ENCODE results near the gene FAM20B. TPM values are rescaled to one million over a fixed set of nuclear protein-coding genes. Genes with fewer than 3 reads are reported as not detected.
"Not testable (repeated sequence)": the region's sequence is repeated elsewhere in the genome, so short reads cannot be mapped to it uniquely, and the experiment has no call there.

The FAM20B gene
- total RNA-seq, 1 experiment from 2014 or later, result 35.4 TPM

- no peak for DNase-seq
- H2BK12ac ChIP-seq (ENCODE audit: insufficient read length, low read depth, low read length), result no peak overlapping the region
- H3K79me2 ChIP-seq (ENCODE audit: insufficient read depth, low read length), result no peaks in the 10 kb centered on the region
- H3K9me3 Mint-ChIP-seq, result no peaks in the 10 kb centered on the region; a peak in 1 of 5 replicates
- H2AK5ac ChIP-seq (ENCODE audit: insufficient read length, low read length), result no peak overlapping the region
- H3K4me2 ChIP-seq (ENCODE audit: insufficient read depth, insufficient read length, low read length), result no peak overlapping the region
- no peak overlapping the region for H4K8ac ChIP-seq (replicated peaks; ENCODE audit: insufficient read length, low read depth, low read length)
- H2BK15ac ChIP-seq (ENCODE audit: low read depth, low read length), result no peak overlapping the region
- H4K5ac ChIP-seq (ENCODE audit: insufficient read length, low read depth, low read length), result no peak overlapping the region
- no peak overlapping the region for H3K14ac ChIP-seq (ENCODE audit: insufficient read depth, low read length)
- H3K27me3 Mint-ChIP-seq (ENCODE audit: low read depth), result peaks cover 1% of the 10 kb centered on the region
- no peak overlapping the region for H2BK5ac ChIP-seq (ENCODE audit: insufficient read length, low read length)
- H3K4me1 ChIP-seq (ENCODE audit: insufficient read depth, low read length), result no peaks in the 10 kb centered on the region
- no peak overlapping the region for H3K27ac ChIP-seq (ENCODE audit: insufficient read length, low read depth, low read length)
- no peak overlapping the region for H4K91ac ChIP-seq (ENCODE audit: insufficient read length, low read depth, low read length)
- H4K20me1 ChIP-seq (ENCODE audit: control insufficient read depth, insufficient read depth, insufficient read length), result no peaks in the 10 kb centered on the region
- H3K23me2 ChIP-seq (ENCODE audit: insufficient read length, low read depth, low read length, poor library complexity, severe bottlenecking), result no peaks in the 10 kb centered on the region
- no peak overlapping the region for H2BK120ac ChIP-seq (ENCODE audit: low read depth, low read length, poor library complexity, severe bottlenecking)
- no peak overlapping the region for H3K56ac ChIP-seq (ENCODE audit: insufficient read length, low read depth, low read length)
- H3K79me1 ChIP-seq (ENCODE audit: insufficient read depth, low read depth, low read length, poor library complexity, severe bottlenecking), result no peaks in the 10 kb centered on the region
- H2BK20ac ChIP-seq (ENCODE audit: low read depth, low read length, poor library complexity, severe bottlenecking), result no peak overlapping the region
- H3K27me3 ChIP-seq (ENCODE audit: insufficient read depth, low read length), result no peaks in the 10 kb centered on the region
- H3K9ac ChIP-seq (ENCODE audit: extremely low read depth, insufficient read length, low read length), result no peak overlapping the region
- H3K4me3 Mint-ChIP-seq, result no peak overlapping the region
- no peaks in the 10 kb centered on the region; a peak in 1 of 7 replicates for H3K36me3 Mint-ChIP-seq (ENCODE audit: insufficient read depth in 1 of 3, low read depth in 3 of 3)
- no peak overlapping the region for H3K18ac ChIP-seq (ENCODE audit: insufficient read length, low read depth, low read length)
- TF ChIP-seq CTCF (conservative IDR thresholded peaks at IDR 0.05), result no peak
- no peak overlapping the region for H3K27ac Mint-ChIP-seq
- peaks cover 8 to 19% of the 10 kb centered on the region in 2 experiments for H3K4me1 Mint-ChIP-seq
- H3K9me3 ChIP-seq (ENCODE audit: control insufficient read depth, low read depth, low read length), result no peaks in the 10 kb centered on the region
- H2AFZ ChIP-seq (ENCODE audit: low read length), result no peak overlapping the region
- WGBS (ENCODE audit: extremely low coverage, insufficient read length, low lambda C conversion rate), result no CpG with 5 or more reads among the region's 1 CpG
- no peak overlapping the region for H3K4ac ChIP-seq (ENCODE audit: low read depth, low read length)
- H3T11ph ChIP-seq (ENCODE audit: low read length), result no peak overlapping the region
- H3K23ac ChIP-seq (ENCODE audit: insufficient read length, low read depth, low read length), result no peak overlapping the region
These were observed 24.2 kb upstream of the FAM20B start for GRCh38 chr1:179001451-179001850.

- H3K18ac ChIP-seq (ENCODE audit: insufficient read length, low read depth, low read length); H3K4me2 ChIP-seq (ENCODE audit: insufficient read depth, insufficient read length, low read length); H3K27ac ChIP-seq (ENCODE audit: insufficient read length, low read depth, low read length); DNase-seq; H3K14ac ChIP-seq (ENCODE audit: insufficient read depth, low read length); H2BK20ac ChIP-seq (ENCODE audit: low read depth, low read length, poor library complexity, severe bottlenecking); H3K23me2 ChIP-seq (ENCODE audit: insufficient read length, low read depth, low read length, poor library complexity, severe bottlenecking); H3K79me1 ChIP-seq (ENCODE audit: insufficient read depth, low read depth, low read length, poor library complexity, severe bottlenecking); H3K4ac ChIP-seq (ENCODE audit: low read depth, low read length); H3K4me1 ChIP-seq (ENCODE audit: insufficient read depth, low read length); H2BK5ac ChIP-seq (ENCODE audit: insufficient read length, low read length); H2BK12ac ChIP-seq (ENCODE audit: insufficient read length, low read depth, low read length); H2AFZ ChIP-seq (ENCODE audit: low read length); H4K5ac ChIP-seq (ENCODE audit: insufficient read length, low read depth, low read length); H4K20me1 ChIP-seq (ENCODE audit: control insufficient read depth, insufficient read depth, insufficient read length); H3K56ac ChIP-seq (ENCODE audit: insufficient read length, low read depth, low read length); H2BK120ac ChIP-seq (ENCODE audit: low read depth, low read length, poor library complexity, severe bottlenecking); H2AK5ac ChIP-seq (ENCODE audit: insufficient read length, low read length); H3K27ac Mint-ChIP-seq; H3K36me3 Mint-ChIP-seq (ENCODE audit: insufficient read depth in 1 of 3, low read depth in 3 of 3); H3K9me3 ChIP-seq (ENCODE audit: control insufficient read depth, low read depth, low read length); H3K27me3 ChIP-seq (ENCODE audit: insufficient read depth, low read length); H2BK15ac ChIP-seq (ENCODE audit: low read depth, low read length); H3T11ph ChIP-seq (ENCODE audit: low read length); H3K27me3 Mint-ChIP-seq (ENCODE audit: low read depth); H3K79me2 ChIP-seq (ENCODE audit: insufficient read depth, low read length); H3K9me3 Mint-ChIP-seq; H3K9ac ChIP-seq (ENCODE audit: extremely low read depth, insufficient read length, low read length); H4K8ac ChIP-seq (replicated peaks; ENCODE audit: insufficient read length, low read depth, low read length); H4K91ac ChIP-seq (ENCODE audit: insufficient read length, low read depth, low read length); H3K23ac ChIP-seq (ENCODE audit: insufficient read length, low read depth, low read length): not testable (repeated sequence)
- WGBS (ENCODE audit: extremely low coverage, insufficient read length, low lambda C conversion rate), result no CpG with 5 or more reads among the region's 8 CpGs
- peaks cover 8 to 19% of the 10 kb centered on the region in 2 experiments for H3K4me1 Mint-ChIP-seq
- H3K4me3 Mint-ChIP-seq, result peak overlapping the region in 1 of 2 experiments; percentile 53; a peak in 1 of 5 replicates
These were observed 23.6 kb upstream of the FAM20B start for GRCh38 chr1:179002064-179002463.

Measured in H9 (cell line).